IPS-20b (cell line): ENCODE measurements around the gene UQCRH.
"Not testable (repeated sequence)": the region's sequence is repeated elsewhere in the genome, so short reads cannot be mapped to it uniquely, and the experiment has no call there.

Experiments used
- H3K27ac ChIP-seq: one replicate; pipeline ENCODE4 v1.5.1; 2013; ENCODE audit warnings: low read length
- H3K27me3 ChIP-seq: 2 replicates; pipeline ENCODE4 v1.6.1; 2013; ENCODE audit warnings: mild to moderate bottlenecking, low read length, inconsistent platforms; ENCODE audit not compliant: insufficient read depth
- H3K36me3 ChIP-seq: 2 replicates; pipeline ENCODE4 v1.6.1; 2013; ENCODE audit warnings: low read depth, mild to moderate bottlenecking, inconsistent platforms, low read length, moderate library complexity; ENCODE audit not compliant: insufficient read depth
- H3K4me1 ChIP-seq: 2 replicates; pipeline ENCODE4 v1.6.1; 2013; ENCODE audit warnings: mild to moderate bottlenecking, control low read depth, inconsistent platforms, low read length, moderate library complexity; ENCODE audit not compliant: insufficient read depth
- H3K4me3 ChIP-seq: 2 replicates; pipeline ENCODE4 v1.5.1; 2013; ENCODE audit warnings: mild to moderate bottlenecking, low read length, inconsistent platforms
- H3K9ac ChIP-seq: 2 replicates; pipeline ENCODE4 v1.6.1; 2013; ENCODE audit warnings: low read depth, mild to moderate bottlenecking, inconsistent platforms, low read length, moderate library complexity
- H3K9me3 ChIP-seq: 2 replicates; pipeline ENCODE4 v1.6.1; 2013; ENCODE audit warnings: mild to moderate bottlenecking, low read depth, low read length, inconsistent platforms; ENCODE audit not compliant: insufficient read depth

Gene UQCRH

GRCh38 chr1:46341222-46342083 lies 38.0 kb downstream of the UQCRH start:
- Histone ChIP-seq H3K4me1 (peaks cover 12% of the 10 kb centered on the region; the same call in 1 of the 2 replicates), H3K36me3 (peaks cover 27% of the 10 kb centered on the region), H3K27me3 (no peaks in the 10 kb centered on the region), H3K9me3 (no peaks in the 10 kb centered on the region), H3K9ac (peak overlapping the region; percentile 94; the same call in 1 of the 2 replicates), H3K27ac (peak overlapping the region; percentile 96), H3K4me3 (peak overlapping the region; percentile 89)

DNA sequence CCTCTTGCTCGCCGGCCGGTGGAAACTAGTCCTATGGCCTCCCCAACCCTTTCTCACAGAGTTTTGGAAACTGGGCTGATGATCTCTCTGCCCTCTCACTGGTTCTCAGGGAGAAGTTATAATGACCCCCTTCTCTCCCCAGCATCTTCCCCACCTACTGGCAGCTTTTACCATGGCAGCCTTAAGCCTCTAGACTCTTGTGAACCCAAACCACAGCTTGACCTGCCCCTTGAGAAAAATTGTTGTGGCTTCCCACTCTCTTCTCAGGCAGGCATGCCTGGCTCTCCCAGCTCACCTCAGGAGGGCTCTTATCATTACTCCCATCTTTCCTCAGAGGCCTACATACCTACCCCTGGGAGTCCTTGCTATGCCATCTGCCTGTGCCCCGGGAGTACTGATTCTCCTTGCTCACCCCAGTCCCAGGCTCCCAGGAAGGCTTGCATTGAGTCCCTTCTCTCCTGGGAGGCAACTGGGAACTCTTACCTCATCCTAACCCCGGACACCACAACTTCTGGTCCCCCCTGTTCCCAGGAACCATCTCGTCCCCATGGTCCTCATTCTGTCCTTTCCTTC lies 38.7 kb downstream of the UQCRH start:
- H3K9ac ChIP-seq, result no peak overlapping the region
- H3K27ac ChIP-seq, result no peak overlapping the region
- no peaks in the 10 kb centered on the region for H3K27me3 ChIP-seq
- peaks cover 12% of the 10 kb centered on the region; the same call in 1 of the 2 replicates for H3K4me1 ChIP-seq
- peaks cover 35% of the 10 kb centered on the region for H3K36me3 ChIP-seq
- H3K4me3 ChIP-seq, result peak overlapping the region; percentile 89; the same call in 1 of the 2 replicates
- no peaks in the 10 kb centered on the region for H3K9me3 ChIP-seq

DNA sequence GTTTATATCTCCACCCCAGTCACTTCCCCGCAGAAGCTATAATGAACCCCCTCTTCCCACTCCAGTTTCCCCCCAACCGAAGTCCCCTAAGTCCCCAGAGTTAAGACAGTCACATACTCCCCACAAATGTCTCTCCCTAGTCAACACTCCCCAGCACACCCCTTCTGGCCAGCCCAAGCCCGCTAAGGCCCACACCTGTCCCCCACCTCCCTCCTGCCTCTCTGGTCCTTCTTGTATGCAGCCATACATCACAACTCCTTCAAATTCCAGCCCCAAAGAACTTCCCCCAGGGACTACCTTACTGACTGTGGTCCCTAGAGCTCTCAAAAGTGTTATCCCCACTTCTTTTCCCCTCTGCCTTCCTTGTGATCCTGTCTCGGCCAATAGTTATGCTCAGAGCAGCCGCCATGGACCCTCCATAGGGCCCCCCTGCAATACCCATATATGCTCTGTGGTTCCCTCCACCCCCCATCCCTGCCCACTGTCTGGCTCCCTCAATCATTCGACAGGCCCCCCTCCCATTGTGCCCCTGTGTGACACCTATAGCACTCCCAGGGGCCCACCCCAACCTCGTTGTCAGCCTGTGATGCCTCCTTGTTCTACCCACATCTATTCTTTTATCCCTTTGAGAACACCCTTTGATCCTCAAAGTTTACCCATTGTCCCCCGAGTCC lies 39.3 kb downstream of the UQCRH start:
- H3K27ac ChIP-seq, result no peak overlapping the region

DNA sequence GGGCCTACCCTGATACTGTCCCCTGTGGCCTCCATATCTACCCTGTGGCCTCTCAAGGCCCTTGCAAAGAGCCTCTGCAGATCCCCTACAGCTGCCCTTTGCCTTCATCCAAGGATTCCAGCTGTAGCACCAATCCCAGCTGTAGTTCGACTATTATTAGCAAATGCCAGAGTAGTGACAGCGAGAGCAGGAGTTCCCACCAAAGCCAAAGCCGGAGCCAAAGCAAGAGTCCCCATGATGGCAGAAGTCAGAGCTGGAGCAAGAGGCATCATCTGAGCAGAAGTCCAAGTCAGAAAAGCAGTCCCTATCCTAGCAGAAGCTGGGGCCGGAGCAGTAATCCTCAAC lies 39.8 kb downstream of the UQCRH start:
- H3K27me3 ChIP-seq, result no peaks in the 10 kb centered on the region

More for the DNA sequence above, 39.3 kb downstream of the UQCRH start:
- H3K36me3 ChIP-seq, result peaks cover 41% of the 10 kb centered on the region
- H3K9ac ChIP-seq, result no peak overlapping the region
- no peak overlapping the region for H3K4me3 ChIP-seq
- H3K27me3 ChIP-seq, result no peaks in the 10 kb centered on the region
- H3K4me1 ChIP-seq, result peaks cover 12% of the 10 kb centered on the region; the same call in 1 of the 2 replicates
- no peaks in the 10 kb centered on the region for H3K9me3 ChIP-seq

DNA sequence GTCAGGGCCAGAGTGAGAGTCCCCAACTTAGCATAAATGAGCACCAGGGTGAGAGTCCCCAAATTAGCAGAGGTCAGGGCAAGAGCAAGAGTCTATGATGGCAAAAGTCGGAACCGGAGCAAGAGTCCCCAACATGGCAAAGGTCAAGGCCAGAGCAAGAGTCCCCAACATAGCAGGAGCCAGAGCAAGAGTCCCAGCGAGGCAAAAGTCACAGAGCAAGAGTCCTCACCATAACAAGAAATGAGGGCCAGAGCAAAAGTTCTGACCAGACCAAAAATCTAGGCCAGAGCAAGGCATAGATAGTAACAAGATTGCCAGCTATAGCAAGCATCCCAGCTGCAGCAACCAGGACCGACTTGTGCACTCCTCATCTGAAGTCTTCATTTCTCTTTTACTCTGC lies 40.2 kb downstream of the UQCRH start:
- Histone ChIP-seq H3K9ac (no peak overlapping the region), H3K9me3 (no peaks in the 10 kb centered on the region), H3K36me3 (peaks cover 43% of the 10 kb centered on the region), H3K27me3 (no peaks in the 10 kb centered on the region), H3K4me1 (peaks cover 12% of the 10 kb centered on the region; the same call in 1 of the 2 replicates), H3K4me3 (no peak overlapping the region), H3K27ac (no peak overlapping the region)

More for the DNA sequence above, 39.8 kb downstream of the UQCRH start:
- Histone ChIP-seq H3K9ac (no peak overlapping the region), H3K4me3 (no peak overlapping the region), H3K36me3 (peaks cover 41% of the 10 kb centered on the region), H3K4me1 (peaks cover 12% of the 10 kb centered on the region; the same call in 1 of the 2 replicates), H3K9me3 (no peaks in the 10 kb centered on the region), H3K27ac (no peak overlapping the region)

GRCh38 chr1:46344481-46344880 lies 41.0 kb downstream of the UQCRH start:
- peaks cover 10% of the 10 kb centered on the region; the same call in 1 of the 2 replicates for H3K4me1 ChIP-seq
- no peaks in the 10 kb centered on the region for H3K27me3 ChIP-seq
- no peaks in the 10 kb centered on the region for H3K9me3 ChIP-seq
- H3K4me3 ChIP-seq, result no peak overlapping the region
- no peak overlapping the region for H3K9ac ChIP-seq
- peaks cover 49% of the 10 kb centered on the region for H3K36me3 ChIP-seq
- no peak overlapping the region for H3K27ac ChIP-seq

GRCh38 chr1:46345281-46345680 lies 41.8 kb downstream of the UQCRH start:
- peaks cover 7% of the 10 kb centered on the region; the same call in 1 of the 2 replicates for H3K4me1 ChIP-seq
- no peaks in the 10 kb centered on the region for H3K27me3 ChIP-seq
- no peak overlapping the region for H3K9ac ChIP-seq
- H3K36me3 ChIP-seq, result peaks cover 57% of the 10 kb centered on the region
- H3K27ac ChIP-seq, result no peak overlapping the region
- no peak overlapping the region for H3K4me3 ChIP-seq
- no peaks in the 10 kb centered on the region for H3K9me3 ChIP-seq

DNA sequence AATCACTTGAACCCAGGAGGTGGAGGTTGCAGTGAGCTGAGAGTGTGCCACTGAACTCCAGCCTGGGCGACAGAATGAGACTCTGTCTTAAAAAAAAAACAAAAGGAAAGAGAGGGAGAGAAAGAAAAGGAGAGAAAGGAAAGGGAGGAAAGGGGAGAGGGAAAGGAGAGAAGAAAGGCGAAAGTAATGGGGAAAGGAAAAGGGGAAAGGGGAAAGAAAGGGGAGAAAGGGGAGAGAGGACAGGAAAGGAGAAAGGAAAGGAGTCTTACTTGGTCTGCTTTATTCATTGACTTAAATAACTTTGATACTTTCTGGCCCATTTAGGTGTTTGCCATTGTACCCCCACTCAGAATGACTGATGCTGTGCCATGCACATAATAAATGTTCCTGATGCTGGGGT lies 48.9 kb downstream of the UQCRH start:
- Histone ChIP-seq H3K4me3 (no peak overlapping the region), H3K9ac (no peak overlapping the region), H3K27me3 (no peaks in the 10 kb centered on the region), H3K27ac (no peak overlapping the region), H3K9me3 (no peaks in the 10 kb centered on the region), H3K4me1 (no peaks in the 10 kb centered on the region), H3K36me3 (peaks cover 76% of the 10 kb centered on the region)

GRCh38 chr1:46355920-46356319 lies 52.4 kb downstream of the UQCRH start:
- peaks cover 60% of the 10 kb centered on the region for H3K36me3 ChIP-seq
- H3K27me3 ChIP-seq, H3K27ac ChIP-seq, H3K4me3 ChIP-seq, H3K4me1 ChIP-seq, H3K9ac ChIP-seq, H3K9me3 ChIP-seq: not testable (repeated sequence)

GRCh38 chr1:46362158-46362557 lies 58.7 kb downstream of the UQCRH start:
- Histone ChIP-seq H3K4me3 (peak overlapping the region; percentile 17; the same call in 1 of the 2 replicates), H3K4me1 (peaks cover 14% of the 10 kb centered on the region; the same call in 1 of the 2 replicates), H3K9me3 (no peaks in the 10 kb centered on the region), H3K27ac (peak overlapping the region; percentile 4), H3K27me3 (no peaks in the 10 kb centered on the region), H3K36me3 (peaks cover 44% of the 10 kb centered on the region), H3K9ac (peak overlapping the region; percentile 49; the same call in 1 of the 2 replicates)

DNA sequence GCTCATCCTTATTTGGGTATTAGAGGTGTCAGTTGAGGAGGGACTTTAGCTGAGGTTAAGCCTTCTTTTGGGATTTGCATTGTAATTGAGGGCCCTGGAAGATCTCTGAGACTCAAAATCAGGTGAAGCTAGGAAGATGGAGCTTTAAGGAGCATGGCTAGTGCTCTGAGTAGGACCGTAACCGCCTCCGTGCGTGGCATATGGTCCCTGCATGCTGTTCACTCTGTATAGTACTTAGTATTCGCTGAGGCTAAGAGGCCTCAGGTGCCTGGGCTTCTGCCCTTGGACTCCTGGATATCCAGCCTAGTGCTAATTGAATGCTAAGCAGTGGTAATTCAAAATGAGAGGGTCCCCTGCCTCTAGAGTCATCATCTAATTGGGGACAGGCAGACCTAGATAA lies 59.6 kb downstream of the UQCRH start:
- no peaks in the 10 kb centered on the region for H3K27me3 ChIP-seq
- peak overlapping the region; percentile 47; the same call in 1 of the 2 replicates for H3K9ac ChIP-seq
- H3K4me1 ChIP-seq, result peaks cover 14% of the 10 kb centered on the region; the same call in 1 of the 2 replicates
- H3K4me3 ChIP-seq, result peak overlapping the region; percentile 17
- no peaks in the 10 kb centered on the region for H3K9me3 ChIP-seq
- peaks cover 39% of the 10 kb centered on the region for H3K36me3 ChIP-seq
- H3K27ac ChIP-seq, result peak overlapping the region; percentile 4
